GM21717 (cell line): Measurements from ENCODE around the gene MRPL17.
"Not testable (repeated sequence)": the region's sequence is repeated elsewhere in the genome, so short reads cannot be mapped to it uniquely, and the experiment has no call there.

Experiments used
- ATAC-seq: cut with Tn5 transposase; IDR thresholded peaks from one replicate; pipeline ENCODE4 v1.9.1; 2021; ENCODE audit warnings: mild to moderate bottlenecking, moderate library complexity; ENCODE audit not compliant: unreplicated experiment

The MRPL17 gene

DNA sequence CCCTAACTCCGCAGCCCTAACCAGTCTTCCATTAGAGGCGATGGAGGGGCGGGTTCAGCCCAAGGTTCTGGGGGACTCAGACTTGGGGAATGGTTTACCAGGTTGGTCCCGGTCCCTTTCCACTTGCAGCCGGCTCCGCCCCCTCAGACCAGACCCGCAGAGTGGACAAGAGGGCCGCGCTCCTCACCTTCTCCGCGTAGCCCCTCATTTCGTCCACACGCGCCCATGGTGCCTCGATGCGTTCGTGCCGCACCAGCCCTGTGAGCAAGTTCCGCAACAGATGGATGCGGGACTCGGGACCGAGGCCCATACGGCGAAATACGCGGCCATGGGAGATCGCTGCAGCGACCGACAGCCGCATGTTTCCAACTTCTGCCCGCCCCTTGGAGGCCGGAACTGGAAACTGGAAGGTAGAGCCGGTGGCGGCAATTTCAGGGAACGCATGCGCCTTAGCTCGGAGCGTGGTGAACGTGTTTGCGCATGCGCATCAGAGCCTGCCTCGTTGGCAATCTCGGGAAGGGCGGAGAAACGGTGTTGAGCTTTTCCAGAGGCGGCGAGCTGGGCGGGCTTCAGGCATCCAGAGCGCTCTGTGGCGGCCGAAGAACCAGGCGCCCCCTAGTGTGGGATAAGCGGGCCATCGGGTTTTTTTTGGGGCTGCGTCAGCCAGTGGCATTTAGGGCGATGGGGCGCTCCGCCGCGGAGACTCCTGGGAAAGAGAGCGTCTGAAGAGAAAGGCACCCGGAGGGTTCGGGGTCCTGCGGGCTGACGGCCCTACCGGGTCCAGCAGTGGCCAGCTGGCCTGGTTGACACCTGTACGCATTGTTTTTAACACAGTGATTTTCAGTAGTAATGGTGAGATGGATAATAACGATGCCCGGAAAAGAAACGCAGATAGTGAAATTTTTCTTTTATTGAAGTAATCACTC lies at the start of gene MRPL17:
Gene MRPL17, minus strand, starts transcription at position 405 of the 926 bp plus-strand sequence. Its CDS starts 44 bp downstream, at position 361.
- ATAC-seq: peak; percentile 94

DNA sequence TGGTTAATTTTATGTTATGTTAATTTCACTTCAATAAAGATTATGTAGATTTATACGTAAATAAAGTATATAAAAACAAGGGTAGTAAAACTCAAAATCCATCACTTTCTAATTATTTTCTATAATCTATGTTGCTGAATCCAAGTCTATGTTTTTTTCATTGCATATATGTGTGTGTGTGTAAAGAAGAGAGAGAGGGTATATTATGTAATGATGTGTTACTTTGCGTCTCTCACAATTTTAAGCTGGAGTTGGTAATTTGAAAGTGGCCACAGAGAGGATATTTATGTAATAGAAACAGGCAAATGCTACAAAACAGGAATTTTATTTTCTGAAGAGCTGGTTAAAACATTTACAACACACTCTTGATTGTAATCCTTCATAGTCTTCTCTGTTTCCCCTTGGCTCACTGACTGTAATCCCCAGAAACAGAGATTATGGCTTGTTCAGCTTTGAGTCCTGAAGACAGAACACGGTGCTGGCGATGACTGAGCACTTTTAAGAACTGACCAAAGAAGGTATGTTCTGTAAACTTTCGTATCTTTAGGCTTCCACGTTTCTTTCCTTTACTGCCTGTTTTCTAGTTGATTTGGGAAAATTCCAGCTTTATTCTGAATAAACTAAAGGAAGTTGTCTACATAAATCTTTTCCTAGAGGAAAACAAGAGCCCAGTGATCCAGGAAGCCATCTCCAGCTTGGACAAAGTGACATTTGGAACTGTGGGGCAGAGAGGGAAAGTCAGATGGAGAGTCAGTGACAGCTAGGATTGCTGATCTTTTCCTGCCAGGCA lies 45.0 kb upstream of the MRPL17 start:
- no peak for ATAC-seq

DNA sequence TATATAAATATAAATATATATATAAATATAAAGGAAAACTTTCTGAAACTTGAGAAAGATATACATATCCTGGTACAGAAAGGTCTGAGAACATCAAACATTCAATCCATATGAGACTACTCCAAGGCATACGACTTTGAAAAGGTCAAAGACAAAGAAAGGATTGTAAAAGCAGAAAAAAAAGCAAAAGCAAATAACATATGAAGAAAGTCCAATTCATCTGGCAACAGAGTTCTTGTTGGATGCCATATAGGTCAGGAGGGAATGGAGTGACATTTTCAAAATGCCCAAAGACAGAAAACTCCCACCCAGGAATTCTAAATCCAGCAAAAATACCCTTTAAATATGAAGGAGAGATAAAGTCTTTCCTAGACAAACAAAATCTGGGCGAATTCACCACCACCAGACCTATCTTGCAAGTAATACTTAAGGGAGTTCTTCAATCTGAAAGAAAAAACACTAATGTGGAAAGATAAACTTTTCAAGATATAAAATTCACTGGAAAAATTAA lies 42.3 kb upstream of the MRPL17 start:
- no peak for ATAC-seq

- no peak for ATAC-seq
Observed at GRCh38 chr11:6724013-6724412, 40.9 kb upstream of the MRPL17 start.

DNA sequence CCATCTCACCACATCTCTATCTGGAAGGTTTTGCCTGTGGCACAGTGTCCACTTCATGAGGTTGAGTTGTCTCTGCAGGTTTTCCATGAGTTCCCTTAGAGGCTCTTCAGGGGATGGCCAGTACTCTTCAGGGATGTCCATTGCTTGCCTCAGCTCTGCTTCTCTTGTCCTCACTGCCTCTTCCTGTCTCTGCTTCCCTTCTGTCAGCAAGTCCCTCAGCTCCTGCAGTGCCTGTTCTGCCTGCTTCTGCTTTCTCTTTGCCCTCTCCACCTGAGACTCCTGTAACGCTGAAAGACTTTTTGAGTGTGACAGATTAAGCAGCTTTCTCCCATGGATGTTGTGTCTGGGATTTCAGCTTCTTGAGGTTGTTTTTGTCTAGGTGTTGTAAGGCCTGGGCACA lies 38.2 kb upstream of the MRPL17 start:
- ATAC-seq: no peak

DNA sequence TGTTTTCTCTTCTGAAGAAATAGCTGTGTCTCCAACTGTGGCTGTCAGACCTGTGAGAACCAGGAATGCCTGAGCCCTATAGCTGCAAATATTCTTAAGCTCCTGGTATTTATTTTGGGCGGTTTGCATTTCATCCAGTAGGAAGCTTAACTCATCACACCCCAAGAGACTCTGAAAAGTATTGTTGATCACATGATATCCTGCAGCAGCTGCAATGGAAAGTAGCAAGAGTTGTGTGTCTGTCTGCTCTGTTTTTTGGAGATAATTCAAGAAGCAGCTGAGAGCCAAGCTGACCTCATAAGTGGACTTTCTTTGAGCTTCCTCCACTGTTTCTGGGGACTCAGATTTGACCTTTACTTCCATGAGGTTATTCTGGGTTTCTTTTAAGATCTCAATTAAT lies 36.4 kb upstream of the MRPL17 start:
- no peak for ATAC-seq

DNA sequence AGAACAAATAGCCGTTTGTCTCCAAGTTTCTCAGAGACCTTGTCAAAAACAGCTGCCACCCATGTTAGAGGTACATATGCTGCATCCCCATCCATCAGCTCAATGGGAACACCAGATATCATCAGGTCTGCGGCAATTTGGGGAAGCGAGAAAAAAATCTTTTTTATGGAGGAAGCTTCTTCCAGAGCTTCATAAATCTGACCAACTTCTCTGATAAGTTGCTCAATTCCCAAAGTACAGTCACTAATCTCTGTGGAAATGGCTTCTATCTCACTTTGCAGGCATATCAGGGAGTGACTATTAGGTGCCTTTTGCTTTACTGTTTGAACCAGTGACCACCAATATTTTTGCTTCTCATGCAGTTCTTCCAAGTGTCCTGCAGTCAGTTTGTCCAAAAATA lies 34.3 kb upstream of the MRPL17 start:
- ATAC-seq: no peak

GRCh38 chr11:6711552-6711951 lies 28.4 kb upstream of the MRPL17 start:
- not testable (repeated sequence) for ATAC-seq

DNA sequence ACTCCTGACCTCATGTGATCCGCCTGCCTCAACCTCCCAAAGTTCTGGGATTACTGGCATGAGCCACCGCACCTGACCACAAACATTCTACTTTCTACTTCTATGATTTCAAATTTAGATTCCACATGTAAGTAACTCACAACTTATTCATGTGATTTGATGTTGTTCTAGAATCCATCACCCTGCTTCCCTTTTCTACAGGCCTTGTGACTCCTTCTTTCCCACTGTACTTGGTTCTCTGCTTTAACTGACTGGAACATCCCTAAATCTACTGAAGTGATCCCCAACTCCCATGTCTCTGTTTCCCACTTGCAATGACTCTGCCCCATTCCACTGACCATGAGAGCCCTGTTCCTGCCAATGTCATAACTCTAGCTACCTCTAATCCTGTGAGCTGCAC lies 25.7 kb upstream of the MRPL17 start:
- ATAC-seq: no peak

- no peak for ATAC-seq
Observed at GRCh38 chr11:6705905-6706535, 22.9 kb upstream of the MRPL17 start.

GRCh38 chr11:6703247-6704063 lies 20.3 kb upstream of the MRPL17 start:
- no peak for ATAC-seq

DNA sequence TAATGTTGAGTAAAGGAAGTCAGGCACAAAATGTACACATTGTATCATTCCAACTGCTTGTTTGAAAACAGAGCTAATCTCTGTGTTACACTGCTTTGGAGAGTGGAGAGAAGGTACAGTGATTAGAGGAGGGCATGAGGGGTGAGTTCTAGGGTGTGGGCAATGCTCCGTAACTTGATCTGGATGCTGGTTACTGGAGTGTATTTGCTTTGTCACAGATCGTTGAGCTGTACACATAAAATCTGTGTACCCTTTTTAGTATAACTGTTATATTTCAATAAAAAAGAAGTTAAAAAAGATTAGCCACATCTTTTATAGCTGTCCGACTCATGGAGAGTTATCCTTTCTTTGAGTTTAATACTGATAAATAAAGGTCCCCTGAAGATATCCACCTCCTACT lies 18.8 kb upstream of the MRPL17 start:
- ATAC-seq: not testable (repeated sequence)

DNA sequence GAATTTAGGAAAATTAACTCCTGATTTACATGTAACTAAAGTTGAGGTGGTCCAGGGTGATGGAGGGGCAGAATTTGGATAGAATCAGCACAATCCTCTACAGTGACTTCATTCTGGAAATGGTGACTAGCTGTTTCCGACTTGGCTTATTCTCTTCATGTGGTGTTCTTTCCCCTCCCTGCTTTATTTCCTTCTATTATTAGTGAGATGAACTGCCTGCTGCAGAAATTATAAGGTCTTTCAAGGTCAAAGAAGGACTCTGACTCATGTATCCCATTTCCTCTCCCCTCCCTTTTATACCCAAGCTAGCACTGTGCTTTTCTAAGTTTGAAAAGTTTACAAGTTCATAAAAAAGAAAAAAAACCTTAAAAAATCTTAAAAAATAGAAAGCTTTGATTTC lies 12.2 kb upstream of the MRPL17 start:
- no peak for ATAC-seq

DNA sequence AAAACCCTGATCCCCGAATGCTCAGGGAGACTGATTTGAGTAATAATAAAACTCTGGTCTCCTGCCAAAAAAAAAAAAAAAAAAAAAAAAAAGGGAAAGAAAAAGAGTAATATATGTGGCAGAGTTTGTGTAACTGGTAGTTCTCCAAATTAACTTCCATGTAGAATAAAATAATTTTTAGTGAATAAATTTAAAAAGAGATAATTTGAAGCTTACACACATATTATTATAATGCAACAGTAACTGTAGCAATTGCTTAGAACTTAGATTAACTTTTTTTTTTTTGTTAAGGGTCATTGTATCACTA lies 11.0 kb upstream of the MRPL17 start:
- ATAC-seq: no peak

DNA sequence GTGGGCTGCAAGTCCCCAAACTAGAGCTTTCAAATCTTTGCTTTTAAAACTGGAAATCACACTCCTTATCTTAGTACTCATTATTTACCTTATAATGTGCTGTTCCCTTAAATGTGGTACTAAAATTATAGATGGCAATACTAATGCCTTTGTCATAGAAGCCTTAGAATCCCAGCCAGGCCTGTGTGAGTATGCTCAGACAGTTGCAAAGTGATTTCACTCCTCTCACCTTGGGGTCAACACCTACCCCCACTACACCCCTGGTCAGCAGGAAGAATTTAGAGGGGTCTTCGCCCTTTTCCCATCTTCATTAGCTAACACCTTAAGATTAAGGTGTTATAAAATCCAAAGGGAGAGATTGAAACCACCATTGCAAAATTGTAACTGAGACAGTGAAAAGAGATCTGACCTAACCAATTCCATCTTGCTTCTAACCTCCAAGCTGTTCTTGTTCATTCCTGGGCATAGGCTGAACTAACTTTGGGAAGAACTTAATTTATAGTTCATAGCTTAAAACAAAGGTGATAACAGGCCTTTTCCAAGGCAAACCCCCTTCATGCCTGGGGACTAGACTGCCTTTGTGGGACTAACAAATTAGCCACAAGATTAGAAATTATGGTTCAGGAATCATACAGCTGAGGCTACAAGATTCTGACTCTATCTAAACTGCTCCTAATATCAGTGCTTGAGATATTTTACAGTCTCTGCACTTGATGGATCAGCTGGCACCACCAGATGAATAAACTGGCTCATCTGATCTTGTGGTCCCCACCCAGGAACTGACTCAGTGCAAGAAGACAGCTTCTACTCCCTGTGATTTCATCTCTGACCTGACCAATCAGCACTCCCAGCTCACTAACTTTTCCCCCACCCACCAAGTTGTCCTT lies 10.4 kb upstream of the MRPL17 start:
- ATAC-seq: no peak

- no peak for ATAC-seq
Observed at GRCh38 chr11:6692128-6692527, 9.0 kb upstream of the MRPL17 start.

DNA sequence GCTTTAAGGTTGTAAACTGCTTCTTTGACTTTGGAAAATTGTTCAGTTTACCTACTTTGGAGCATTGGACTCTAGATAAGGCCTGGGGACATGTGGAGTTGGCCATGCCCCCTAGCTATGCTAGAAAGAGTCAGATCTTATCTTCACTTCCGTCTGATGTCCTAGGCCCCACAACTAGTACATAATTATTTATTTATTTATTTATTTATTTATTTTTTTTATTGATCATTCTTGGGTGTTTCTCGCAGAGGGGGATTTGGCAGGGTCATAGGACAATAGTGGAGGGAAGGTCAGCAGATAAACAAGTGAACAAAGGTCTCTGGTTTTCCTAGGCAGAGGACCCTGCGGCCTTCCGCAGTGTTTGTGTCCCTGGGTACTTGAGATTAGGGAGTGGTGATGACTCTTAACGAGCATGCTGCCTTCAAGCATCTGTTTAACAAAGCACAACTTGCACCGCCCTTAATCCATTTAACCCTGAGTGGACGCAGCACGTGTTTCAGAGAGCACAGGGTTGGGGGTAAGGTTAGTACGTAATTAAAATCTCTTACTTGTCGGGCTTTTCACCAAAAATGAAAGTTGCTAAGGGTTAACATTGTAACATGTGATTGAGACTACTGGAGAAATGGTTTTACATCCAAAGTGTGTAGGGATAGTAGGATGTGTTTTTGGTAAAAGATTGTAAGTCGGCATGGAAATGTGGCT lies 7.4 kb upstream of the MRPL17 start:
- ATAC-seq: not testable (repeated sequence)

DNA sequence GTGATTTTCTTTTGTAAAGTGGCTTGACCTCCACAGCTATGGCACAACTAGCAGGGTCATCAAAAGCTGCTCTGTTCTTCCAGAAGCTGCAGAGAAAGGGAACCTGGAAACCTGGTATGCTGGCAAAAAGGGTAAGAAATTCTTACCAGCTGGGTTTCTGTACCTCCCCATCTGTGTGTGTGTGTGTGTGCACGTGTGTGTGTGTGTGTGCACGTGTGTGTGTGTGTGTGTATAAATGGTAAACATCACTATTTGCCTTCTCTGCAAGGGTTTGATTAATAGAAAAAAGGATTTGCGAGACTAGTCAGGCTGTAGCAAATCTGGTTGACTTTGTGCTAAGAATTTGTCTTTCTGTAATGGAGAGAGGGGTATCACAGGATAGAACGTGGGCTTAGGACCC lies 4.7 kb upstream of the MRPL17 start:
- no peak for ATAC-seq

GRCh38 chr11:6686006-6686405 lies 2.9 kb upstream of the MRPL17 start:
- ATAC-seq: no peak
